NCI-H146 (cell line): ENCODE measurements around the gene RPS17.

ENCODE experiments used
- DNase-seq: peaks from one replicate; lab custom pipeline; 2025; lab: John Stamatoyannopoulos, UW

The RPS17 gene

DNA sequence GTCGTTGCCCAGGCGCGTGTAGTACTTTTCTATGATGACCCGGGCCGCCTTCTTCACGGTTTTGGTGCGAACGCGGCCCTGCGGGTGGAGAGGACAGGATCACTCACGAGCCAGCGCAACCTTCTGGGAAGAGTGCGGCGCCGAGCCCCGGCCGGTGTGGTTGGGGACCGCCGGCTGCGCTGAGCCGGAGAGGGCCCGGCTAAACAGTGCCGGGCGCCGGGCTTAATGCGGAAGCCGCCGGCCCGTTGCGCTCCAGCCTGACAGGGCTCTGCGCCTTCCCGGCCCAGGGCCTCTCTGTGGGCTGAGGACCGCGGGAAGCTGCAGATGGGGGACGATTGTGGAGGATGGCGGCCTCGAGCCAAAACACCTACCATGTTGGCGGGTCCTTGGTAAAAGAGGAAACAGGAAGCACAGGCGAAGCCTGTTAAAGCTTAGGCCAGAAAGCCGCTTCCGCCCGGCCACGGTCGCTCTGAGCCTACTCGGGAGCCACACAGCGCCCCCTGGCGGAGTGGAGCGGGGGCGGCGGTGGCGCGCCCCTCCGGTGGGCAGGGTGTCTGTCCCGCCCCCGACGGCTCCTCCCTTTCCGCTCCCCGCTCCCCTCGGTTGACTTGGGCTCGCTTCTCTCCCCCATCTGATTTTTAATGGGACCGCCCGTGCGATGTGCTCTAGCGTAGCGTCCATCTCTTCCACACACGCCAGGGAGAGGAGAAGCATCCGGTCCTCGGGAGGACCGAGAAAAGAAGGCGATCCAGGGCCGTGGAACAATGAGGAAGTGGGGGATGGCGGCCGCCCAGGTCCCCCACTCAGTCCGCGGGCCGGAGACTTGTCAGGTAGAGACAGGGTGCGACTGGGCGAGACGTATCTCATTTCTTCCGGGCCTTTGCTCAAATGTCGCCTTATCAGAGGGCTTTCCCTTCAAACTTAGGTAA is at the start of gene RPS17:
TSS of gene RPS17 (minus strand) at position 403 of the 929 bp plus-strand sequence. CDS start at position 374, 29 bp downstream.
- no peak for DNase-seq

DNA sequence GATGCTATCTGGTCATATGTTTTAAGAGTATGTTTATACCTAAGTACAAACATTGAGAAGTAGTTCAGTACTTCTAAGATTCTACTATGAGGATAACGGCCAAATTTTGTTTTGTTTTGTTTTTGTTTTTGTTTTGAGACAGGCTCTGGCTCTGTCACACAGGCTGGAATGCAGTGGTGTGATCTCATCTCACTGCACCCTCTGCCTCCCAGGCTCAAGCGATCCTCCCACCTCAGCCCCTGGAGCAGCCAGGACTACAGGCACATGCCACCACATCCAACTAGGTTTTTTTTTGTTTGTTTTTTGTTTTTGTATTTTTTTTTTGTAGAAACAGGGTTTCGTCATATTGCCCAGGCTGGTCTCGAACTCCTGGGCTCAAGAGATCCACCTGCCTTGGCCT is 47.5 kb upstream of the RPS17 start:
- DNase-seq = no peak

DNA sequence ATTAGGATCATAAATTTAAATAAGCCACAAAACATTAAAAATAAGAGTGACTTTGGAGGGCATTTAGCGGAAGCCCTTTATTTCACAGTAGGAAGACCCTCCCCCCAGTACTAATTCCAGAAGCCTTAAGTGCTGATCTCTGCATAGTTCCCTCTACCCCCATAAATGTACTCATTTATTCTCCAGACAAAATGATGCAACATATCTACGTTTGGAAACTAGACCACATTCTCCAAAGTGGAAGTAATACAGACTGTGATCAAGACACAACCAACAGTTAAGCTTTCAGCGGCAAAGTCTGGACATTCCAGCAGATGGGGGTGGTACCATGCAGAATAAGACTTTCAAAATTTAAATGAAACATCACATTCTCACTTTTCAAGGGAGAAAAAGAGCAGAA is 44.8 kb upstream of the RPS17 start:
- no peak for DNase-seq

DNA sequence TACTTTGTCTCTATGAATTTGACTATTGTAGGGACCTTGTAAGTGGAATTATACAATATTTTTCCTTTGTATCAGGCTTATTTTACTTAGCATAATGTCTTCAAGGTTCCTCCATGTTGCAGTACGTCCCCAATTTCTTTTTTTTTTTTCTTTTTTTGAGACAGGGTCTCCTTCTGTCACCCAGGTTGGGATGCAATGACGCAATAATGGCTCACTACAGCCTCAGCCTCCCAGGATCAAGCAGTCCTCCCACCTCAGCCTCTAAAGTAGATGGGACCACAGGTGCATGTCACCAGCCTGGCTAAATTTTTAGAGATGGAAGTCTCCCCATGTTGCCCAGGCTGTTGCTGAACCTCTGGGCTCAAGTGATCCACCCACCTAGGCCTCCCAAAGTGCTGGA is 40.5 kb upstream of the RPS17 start:
- DNase-seq = no peak

DNA sequence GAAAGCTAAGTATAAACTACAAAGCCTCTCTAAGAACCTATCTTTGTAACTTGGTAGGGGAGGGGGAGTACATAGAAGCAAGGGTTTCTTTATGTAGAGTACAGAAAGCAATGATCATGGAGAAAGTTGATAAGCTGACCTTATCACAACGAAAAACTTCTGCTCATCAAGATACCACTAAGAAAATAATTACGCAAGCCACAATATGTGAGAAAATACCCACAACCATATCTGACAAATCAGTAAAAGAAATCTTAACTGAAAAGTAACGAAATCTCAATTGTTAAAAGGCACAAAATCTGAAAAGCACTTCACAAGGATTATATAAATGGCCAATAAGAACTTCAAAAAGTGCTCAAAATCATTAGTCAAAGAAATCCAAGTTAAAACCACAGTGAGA is 35.1 kb upstream of the RPS17 start:
- no peak for DNase-seq

DNA sequence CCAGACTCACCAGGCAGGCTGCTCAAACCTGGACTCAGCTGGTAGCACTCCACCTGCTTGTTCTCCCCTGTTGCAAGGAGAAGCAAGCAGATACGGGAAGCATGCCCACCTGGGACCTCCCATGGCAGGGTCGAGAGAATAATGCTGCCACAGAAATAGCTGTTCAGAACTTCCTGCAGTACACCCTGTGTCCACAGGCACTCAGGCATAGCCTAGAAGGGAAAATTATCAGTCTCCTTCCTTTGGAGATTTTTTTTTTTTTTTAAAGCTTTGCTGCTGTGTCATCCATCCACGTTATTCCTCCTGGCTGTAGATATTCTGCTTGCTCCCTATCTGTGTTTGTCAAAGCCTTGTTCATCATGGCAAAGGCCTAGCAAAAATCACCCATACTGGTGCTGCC is 32.7 kb upstream of the RPS17 start:
- no peak for DNase-seq

DNA sequence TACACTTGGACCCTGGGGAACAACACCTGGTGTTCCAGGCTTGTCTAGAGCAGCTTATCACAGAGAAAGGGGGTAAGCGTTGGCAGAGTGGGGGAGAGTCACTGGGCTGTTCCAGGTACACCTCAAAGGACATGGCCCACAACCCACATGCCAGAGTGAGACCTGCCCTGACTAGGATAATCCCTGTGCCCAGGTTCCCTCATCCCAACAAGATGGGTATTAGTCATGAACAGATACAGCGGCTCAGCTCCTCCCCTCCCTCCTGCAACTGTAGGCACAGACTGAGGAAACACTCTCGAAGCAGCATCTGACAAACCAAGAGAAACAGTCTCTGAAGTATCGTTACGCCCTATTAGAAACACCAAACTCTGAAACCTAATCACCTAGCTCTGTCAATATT is 32.1 kb upstream of the RPS17 start:
- DNase-seq = no peak

DNA sequence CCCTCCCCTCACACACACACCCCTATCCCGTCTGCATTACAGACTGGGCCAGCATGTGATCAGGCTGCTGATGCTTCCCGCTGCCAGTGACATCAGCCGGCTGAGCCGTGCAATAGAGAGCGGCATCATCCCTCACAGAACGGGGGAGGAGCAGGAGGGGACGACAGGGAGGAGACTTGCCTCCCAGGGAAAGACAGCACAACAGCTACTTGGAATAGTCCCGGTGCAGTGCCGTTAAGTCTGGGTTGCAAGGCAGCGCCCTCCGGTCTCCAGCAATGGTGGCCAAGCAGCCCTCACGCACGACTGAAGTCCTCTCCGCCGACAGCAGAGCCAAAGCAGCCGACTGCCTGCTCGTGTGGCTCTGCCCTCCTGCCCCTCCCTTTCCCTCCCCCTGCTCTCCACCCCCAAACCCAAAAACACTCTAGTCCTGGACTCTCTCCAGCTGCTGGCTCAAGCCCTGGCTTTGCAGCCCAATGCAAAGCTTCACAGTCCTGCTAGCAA is 31.5 kb upstream of the RPS17 start:
- DNase-seq = no peak

DNA sequence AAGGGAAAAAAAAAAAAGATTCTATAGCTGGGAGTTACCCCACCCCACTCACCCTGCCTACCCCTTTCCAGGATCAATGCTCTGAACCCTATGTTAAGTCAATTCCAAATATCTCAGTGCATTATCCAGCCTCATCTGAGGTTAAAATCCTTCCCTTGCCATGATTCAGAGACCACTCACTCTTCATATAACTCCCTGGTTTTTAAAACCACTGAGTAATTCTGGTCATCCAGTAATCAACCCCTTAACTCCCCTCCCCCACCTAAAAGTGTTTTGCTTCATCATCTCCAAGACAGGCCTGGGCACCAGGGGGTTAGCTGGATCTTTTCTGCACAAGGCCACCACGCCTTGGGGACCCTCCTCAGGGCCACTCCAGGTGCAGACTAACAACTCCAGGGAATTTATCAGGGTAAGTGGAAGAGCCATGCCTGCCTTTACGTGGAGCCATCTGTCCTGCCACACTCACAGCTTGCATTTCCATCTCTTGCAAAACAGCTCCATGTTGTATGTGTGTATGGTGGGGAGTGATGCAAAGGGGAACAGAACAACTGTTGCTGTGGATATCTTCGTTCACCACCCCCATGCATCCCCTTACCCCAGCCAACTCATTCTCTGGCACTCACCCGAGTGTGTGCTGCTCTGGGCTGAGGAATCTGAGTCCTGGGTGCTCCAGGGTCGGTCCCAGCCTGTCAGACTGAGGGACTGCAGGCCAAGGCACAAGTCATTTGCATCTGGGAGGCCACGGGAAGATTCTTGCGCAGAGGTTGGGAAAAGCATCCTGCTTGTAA is 30.7 kb upstream of the RPS17 start:
- no peak for DNase-seq

DNA sequence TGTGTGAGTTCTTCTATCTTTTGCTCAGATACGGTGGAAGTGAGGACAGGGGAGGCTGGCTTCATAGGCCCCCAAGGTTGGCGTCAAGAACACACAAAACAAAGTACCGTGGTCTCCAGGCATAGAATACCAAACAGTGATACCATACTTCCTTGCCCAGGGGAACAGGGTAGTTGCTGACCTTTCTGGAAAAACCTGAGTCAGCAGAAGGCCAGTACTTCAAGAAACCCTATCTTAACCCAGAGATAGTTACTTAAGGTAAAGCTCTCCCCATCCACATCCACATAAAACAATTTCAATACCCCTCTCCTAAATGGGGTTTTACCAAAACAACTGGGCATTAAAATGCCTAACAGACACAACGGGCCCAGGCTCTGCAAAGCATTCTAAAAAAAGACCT is 29.6 kb upstream of the RPS17 start:
- no peak for DNase-seq

DNA sequence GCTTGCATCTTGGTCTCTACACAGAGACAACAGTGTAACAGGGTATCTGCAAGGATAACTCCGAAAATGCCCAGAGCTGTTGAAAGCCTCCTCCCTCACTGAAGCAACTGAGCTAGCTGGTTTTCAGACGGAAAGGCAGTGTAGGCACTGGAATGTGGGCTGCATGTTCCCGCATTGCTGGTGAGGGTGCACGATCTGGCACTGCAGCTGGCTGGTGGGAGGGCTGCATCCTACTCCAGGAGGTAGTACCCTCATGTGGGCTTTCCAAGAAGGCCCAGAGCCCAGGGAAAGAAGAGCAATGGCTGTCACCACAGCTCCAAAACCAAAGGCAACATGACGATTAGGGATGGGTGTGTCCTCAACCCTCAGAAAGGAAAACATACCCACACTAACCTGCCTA is 28.7 kb upstream of the RPS17 start:
- no peak for DNase-seq

DNA sequence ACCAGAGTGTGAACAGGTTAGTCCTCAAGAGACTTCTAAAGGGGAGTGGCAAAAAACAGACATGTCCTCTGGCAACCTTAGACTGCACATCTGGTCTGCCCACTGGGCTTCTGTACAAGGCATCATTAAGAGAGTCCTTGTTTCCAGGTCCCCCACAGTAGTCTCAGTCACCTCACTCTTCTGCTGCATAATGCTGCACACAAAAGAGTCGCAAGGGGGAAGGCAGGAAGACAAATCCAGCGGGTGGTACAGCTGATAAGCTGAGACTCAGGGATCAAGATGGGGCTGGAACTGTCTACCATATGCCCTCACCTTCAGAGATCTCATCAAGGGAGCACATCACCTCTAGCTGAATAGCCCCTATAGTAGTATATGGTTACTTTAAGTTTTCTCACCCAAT is 27.4 kb upstream of the RPS17 start:
- DNase-seq = no peak

DNA sequence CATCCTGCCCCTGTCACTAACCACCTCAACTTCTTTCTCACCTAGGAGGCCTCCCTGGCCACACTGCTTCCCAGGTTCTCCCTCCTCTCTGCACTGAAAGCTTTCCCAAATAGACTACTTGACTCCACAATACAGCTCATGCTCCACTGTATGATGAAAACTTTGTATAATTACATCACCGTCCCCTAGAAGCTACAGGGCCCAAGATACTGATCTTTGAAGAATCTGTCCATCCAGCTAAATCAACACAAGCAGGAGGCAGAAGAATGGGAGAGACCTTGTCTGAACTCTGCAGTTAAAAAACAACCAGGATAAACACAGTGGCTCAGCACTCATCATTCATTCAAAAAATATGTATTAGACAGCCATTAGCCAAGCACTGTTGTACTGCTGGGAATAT is 26.4 kb upstream of the RPS17 start:
- DNase-seq = no peak

DNA sequence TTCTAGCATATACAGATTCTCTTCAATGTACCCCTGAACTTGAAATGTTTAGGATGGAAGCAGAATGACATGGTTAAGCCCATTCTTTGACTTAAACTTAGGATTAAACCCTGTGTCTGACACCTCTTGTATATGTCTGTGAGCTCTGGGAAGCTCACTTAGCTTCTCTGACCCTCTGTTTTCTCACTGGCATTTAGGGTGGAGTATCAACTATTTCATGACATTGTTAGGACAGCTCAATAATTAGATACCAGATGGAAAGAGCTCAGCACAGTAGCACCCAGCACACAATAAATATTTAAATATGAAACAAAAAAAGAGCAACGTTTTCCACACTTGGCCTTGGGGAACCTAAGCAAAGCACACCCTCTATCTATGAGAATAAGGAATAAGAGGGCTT is 18.2 kb upstream of the RPS17 start:
- no peak for DNase-seq

DNA sequence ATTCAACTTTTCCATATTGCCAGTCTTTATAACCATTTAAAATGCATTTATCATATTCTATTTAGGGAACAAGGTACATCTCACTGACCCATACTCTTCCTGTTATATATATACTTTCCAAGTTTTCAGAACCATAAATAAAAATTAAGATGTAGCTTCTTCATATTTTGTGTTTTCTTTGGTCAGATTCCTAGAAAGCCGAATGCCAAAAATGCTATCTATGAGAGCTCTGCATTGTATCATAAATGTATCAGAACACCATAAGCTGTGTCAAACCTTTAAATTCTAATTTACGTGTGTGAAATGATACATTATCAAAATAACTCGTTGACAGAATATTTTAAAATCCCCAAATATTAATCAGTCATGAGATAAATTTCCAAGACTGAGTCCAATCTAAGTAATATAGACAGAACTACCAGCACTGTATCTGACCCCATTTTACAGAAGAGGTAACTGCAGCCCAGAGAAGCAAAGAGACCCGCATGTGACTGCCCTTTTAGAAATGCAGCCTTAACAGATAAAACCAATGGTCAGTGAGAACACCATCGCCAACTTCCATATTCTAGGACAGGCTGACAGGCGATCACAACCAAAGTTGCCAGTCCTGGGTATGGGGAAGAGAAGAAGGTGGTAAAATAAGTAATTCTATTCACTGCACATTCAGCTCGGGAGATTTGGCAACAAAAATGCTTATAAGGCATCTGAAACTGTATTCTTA is 16.2 kb upstream of the RPS17 start:
- DNase-seq = no peak

DNA sequence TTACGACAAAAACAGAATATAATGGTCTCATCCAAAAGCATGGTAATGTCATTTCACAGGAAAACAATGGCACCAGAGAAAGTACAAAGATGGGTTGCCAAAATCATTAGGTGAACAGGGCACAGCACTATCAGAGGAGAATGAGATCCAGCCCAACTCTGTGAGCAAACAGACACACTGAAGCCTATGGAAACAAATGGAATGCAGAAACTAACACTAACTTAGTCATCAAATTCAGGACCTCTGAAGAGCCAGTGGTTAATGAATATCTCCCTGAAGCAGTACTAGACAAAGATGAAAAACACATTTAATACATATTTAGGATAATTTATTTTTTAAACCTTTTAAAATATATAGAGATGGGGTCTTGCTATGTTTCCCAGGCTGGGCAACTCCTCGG is 14.6 kb upstream of the RPS17 start:
- no peak for DNase-seq

DNA sequence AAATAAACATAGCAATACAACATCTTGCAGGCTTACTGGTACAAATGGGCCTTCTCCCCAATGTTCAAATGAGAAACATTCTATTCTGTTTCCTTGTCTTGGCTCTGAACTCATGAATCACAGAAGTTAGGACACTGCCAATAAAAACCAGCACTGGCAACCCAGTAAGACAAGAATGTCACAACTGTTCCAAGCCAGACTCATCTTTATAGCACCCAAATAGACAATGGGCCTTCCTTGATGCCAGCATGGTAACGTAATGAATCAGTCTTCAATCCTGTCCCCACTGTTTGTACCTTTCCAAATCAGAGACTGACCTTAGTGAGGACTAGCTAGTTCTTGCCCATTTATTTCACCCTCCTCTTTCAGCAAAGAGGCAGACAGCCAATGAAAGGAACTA is 14.1 kb upstream of the RPS17 start:
- no peak for DNase-seq

DNA sequence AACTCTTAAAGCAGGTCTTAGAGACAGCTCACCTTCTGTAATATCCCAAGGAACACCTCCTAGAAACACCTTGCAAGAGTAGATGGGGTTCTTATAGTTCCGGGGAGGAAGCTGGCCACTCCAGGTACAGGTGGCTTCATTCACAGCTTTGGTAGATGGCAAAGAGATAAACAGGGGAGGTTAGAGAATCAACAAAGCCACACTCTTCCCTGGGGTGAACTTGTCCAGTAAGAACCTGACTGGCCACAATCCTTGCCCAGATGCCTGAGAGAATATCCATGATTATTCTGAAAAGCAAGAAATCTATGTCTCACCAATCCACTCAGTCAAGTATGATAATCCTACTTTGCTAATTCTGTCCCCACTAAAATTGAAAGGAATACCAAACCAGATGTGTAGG is 13.6 kb upstream of the RPS17 start:
- no peak for DNase-seq

DNA sequence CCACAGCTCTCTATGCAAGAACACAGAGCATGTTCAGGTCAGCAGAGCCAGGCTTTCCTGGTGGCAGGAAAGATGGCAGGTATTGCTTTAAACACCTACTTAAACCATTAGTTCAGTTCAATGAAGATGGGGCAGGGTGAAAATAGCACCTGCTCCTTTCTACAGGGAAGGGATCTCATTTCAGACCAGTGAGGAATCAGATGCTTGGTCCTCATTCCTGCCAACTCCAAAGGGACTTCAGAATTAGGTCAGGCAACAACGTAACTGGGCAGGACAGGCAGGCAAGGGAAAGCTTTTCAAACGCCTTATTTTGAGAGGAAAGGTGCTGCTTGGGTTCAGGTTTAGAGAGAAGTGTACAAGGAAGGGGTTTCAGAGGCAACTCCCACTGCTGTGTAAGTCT is 12.6 kb upstream of the RPS17 start:
- no peak for DNase-seq

DNA sequence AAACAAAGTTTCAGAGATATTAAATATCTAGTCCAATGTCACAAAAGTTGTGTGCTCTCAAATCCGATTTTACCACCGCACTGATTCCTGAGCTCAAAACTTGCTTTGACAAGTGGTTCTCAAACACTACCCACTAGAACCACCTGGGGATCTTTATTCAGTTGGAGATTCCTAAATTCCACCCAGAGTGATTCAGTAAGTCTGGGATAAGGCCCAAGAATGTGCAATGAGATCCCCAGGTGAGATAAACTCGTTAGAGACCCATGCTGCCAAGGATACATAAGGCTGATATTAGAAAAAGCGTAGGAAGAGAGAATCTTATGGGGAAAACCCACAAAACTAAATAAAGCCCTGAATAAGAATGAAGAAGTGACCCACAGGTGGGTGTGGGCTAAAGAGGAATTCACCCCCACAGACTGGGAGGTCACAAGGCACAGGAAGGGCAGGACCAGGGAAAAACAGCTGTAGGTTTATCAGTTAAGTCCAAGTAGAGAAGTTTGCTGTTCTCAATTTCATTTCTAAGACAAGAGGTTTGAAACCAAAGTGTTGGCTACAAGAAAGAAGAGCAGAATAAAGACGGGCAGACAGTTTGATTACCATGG is 11.5 kb upstream of the RPS17 start:
- DNase-seq = no peak

DNA sequence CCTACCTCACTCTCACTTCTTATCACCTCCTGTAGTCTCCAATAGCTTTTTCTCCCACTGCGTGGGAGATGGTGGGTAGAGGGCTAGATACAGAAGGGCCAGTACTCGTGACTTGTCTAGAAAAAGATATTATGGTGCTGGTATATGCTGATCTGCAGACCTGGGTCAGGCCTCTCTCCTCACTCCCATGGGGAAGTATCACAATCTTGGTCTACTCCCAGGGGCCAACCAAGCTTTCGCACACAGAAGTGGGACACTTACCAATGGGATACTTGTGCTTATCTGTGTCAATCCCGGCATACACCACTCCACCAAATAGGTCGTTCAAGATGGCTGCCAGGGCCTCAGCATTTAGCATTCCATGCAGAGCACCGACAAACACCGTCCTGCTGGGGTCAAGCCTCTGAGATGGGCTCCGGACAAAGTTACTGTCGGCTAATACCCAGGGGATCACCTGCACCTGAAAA is 9.0 kb upstream of the RPS17 start:
- DNase-seq = no peak

DNA sequence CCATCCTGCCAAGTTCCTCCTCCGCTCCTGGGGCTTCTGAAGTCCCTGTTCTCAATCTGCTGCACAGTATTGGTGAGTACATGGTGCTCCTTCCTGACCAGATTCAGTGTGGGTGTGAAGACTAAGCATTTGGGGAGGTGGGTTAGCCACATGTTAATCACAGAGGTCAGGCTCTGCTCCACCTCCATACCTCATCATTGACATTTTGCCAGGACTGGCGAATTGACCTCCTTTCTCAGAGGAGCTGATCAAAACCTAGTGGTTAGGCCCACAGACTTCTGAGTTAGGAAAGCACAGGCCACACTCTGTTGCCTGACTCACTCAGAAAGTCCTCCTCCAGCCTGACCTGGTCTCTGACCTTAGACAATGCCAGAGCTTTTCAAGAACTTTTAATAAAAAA is 8.4 kb upstream of the RPS17 start:
- DNase-seq = no peak
